ENCODE results near the gene LY86. TPM values are rescaled to one million over a fixed set of nuclear protein-coding genes. Genes with fewer than 3 reads are reported as not detected.

LY86 gene
- total RNA-seq, 2 experiments from 2014 or later: 1.3 to 2.1 TPM

DNA sequence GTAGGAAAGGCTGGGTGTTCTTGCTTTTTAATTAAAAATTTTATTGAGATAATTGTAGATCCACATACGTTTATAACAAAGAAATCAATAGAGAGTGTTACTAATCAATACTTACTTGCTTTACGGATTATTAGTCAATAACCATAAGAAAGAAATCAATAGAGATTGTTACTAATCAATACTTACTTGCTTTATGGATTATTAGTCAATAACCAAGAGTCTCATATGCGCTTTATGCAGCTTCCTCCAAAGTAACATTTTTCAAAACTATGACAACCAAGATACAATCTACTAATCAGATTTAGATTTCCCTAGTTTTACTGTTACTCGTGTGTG lies 31.0 kb upstream of the LY86 start:
- H3K27ac ChIP-seq (ENCODE audit: low read depth in 1 of 2, low read length in 2 of 2): no peak overlapping the region
- Mint-ChIP-seq H3K27ac (no peak overlapping the region), H3K4me1 (ENCODE audit: low read depth) (peaks cover 16% of the 10 kb centered on the region), H3K27me3 (no peaks in the 10 kb centered on the region), H3K36me3 (ENCODE audit: low read depth) (no peaks in the 10 kb centered on the region), H3K4me3 (no peak overlapping the region), H3K9me3 (no peaks in the 10 kb centered on the region)
- H3K27me3 ChIP-seq (ENCODE audit: control insufficient read depth in 1 of 2, insufficient read depth in 2 of 2, low read length in 2 of 2): no peaks in the 10 kb centered on the region
- no peaks in the 10 kb centered on the region for H3K36me3 ChIP-seq (ENCODE audit: insufficient read depth, low read length)
- CTCF ChIA-PET: interaction anchor here (1.0 to 2.0 kb wide), 3 partner anchors 10 to 164 kb away, joined by 3 to 8 read pairs (median 4); no protein-coding TSS in a partner anchor
- POLR2A ChIA-PET: interaction anchor here (1.0 kb wide), 1 partner anchor 53 kb away, joined by 3 read pairs; no protein-coding TSS in a partner anchor
- H3K4me1 ChIP-seq (ENCODE audit: insufficient read depth, low read length): no peaks in the 10 kb centered on the region
- TF ChIP-seq, protein P1, sequence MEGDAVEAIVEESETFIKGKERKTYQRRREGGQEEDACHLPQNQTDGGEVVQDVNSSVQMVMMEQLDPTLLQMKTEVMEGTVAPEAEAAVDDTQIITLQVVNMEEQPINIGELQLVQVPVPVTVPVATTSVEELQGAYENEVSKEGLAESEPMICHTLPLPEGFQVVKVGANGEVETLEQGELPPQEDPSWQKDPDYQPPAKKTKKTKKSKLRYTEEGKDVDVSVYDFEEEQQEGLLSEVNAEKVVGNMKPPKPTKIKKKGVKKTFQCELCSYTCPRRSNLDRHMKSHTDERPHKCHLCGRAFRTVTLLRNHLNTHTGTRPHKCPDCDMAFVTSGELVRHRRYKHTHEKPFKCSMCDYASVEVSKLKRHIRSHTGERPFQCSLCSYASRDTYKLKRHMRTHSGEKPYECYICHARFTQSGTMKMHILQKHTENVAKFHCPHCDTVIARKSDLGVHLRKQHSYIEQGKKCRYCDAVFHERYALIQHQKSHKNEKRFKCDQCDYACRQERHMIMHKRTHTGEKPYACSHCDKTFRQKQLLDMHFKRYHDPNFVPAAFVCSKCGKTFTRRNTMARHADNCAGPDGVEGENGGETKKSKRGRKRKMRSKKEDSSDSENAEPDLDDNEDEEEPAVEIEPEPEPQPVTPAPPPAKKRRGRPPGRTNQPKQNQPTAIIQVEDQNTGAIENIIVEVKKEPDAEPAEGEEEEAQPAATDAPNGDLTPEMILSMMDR (IDR thresholded peaks at IDR 0.05): no peak
- no peak for ATAC-seq (ENCODE audit: poor library complexity)
- no peak overlapping the region for H3K4me3 ChIP-seq (ENCODE audit: low read length)
- intact Hi-C loops (cut with DNase I, micrococcal nuclease): loop anchor here (2.0 to 5.0 kb wide), 3 partner anchors 57 to 685 kb away; no protein-coding TSS in a partner anchor
- DNase-seq: no peak
- no peaks in the 10 kb centered on the region for H3K9me3 ChIP-seq (ENCODE audit: control insufficient read depth in 1 of 2, insufficient read depth in 1 of 2, low read length in 2 of 2)

DNA sequence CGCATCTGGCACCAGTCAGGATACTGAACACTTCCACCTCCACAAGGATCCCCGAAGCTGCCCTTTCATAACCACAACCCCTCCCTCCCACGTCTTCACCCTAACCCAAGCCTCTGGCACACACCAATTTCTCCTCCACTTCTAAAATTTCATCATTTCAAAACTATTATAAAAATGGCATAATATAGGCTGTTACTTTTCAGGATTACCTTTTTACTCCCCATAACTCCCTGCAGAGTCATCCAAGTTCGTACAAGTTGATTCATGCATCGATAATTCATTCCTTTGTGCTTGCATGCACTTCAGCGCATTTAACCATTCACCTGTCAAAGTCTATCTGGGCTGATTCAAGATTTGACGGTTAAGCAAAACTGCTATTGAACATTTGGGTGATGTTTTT lies 30.6 kb upstream of the LY86 start:
- peaks cover 16% of the 10 kb centered on the region for H3K4me1 Mint-ChIP-seq (ENCODE audit: low read depth)
- CTCF ChIA-PET: interaction anchor here (1.1 kb wide), 1 partner anchor 11 kb away, joined by 5 read pairs; no protein-coding TSS in a partner anchor

DNA sequence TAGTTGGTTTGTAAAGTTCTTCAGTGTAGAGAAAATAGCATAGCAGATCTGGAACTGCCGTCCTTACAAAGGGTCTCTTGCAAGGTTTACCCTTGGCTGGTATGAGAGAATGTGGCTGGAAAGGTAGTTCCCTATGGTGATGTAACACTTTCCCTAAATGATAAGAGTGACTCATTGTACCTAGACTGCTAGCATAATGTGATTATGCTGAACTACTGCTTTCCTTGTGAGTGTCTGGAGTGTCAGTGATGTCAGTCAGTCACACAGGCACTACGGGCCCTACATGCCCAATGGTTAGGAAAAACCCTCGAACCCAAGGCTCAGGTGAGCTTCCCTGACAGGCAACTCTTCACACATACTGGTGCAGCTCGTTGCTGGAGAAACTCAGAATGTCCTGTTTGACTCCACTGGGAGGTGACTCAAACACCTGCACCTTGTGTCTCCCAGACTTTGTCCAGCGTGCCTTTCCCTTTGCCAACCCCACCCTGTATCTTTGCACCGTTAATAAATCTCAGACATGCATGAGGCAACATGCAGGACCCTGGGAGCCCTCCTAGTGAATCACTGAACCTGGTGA lies 28.4 kb upstream of the LY86 start:
- ATAC-seq (ENCODE audit: poor library complexity): no peak
- Mint-ChIP-seq H3K27me3 (no peaks in the 10 kb centered on the region), H3K4me1 (ENCODE audit: low read depth) (peaks cover 16% of the 10 kb centered on the region), H3K27ac (no peak overlapping the region), H3K4me3 (no peak overlapping the region), H3K36me3 (ENCODE audit: low read depth) (no peaks in the 10 kb centered on the region), H3K9me3 (no peaks in the 10 kb centered on the region)
- no peaks in the 10 kb centered on the region for H3K27me3 ChIP-seq (ENCODE audit: control insufficient read depth in 1 of 2, insufficient read depth in 2 of 2, low read length in 2 of 2)
- no peak overlapping the region for H3K27ac ChIP-seq (ENCODE audit: low read depth in 1 of 2, low read length in 2 of 2)
- ChIA-PET CTCF (no interaction called here), POLR2A (no interaction called here)
- intact Hi-C loops (cut with DNase I, micrococcal nuclease): loop anchor here in 1 of 2 experiments (5.0 kb wide), 2 partner anchors 117 to 682 kb away; no protein-coding TSS in a partner anchor
- TF ChIP-seq, protein P1 (IDR thresholded peaks at IDR 0.05): no peak
- peaks cover 0 to 4% of the 10 kb centered on the region in 2 experiments for H3K9me3 ChIP-seq (ENCODE audit: control insufficient read depth in 1 of 2, insufficient read depth in 1 of 2, low read length in 2 of 2)
- no peaks in the 10 kb centered on the region for H3K4me1 ChIP-seq (ENCODE audit: insufficient read depth, low read length)
- DNase-seq: no peak
- no peak overlapping the region for H3K4me3 ChIP-seq (ENCODE audit: low read length)
- no peaks in the 10 kb centered on the region for H3K36me3 ChIP-seq (ENCODE audit: insufficient read depth, low read length)

More for the DNA sequence above, 30.6 kb upstream of the LY86 start:
- ATAC-seq (ENCODE audit: poor library complexity): no peak
- Histone ChIP-seq H3K36me3 (ENCODE audit: insufficient read depth, low read length) (no peaks in the 10 kb centered on the region), H3K4me1 (ENCODE audit: insufficient read depth, low read length) (no peaks in the 10 kb centered on the region), H3K27me3 (ENCODE audit: control insufficient read depth in 1 of 2, insufficient read depth in 2 of 2, low read length in 2 of 2) (no peaks in the 10 kb centered on the region), H3K9me3 (ENCODE audit: control insufficient read depth in 1 of 2, insufficient read depth in 1 of 2, low read length in 2 of 2) (no peaks in the 10 kb centered on the region), H3K4me3 (ENCODE audit: low read length) (no peak overlapping the region), H3K27ac (ENCODE audit: low read depth in 1 of 2, low read length in 2 of 2) (no peak overlapping the region)
- no peak overlapping the region for H3K4me3 Mint-ChIP-seq
- POLR2A ChIA-PET: interaction anchor here (0.6 kb wide), 1 partner anchor 120 kb away, joined by 3 read pairs; no protein-coding TSS in a partner anchor
- H3K27me3 Mint-ChIP-seq: no peaks in the 10 kb centered on the region
- TF ChIP-seq, protein P1 (IDR thresholded peaks at IDR 0.05): no peak
- no peaks in the 10 kb centered on the region for H3K36me3 Mint-ChIP-seq (ENCODE audit: low read depth)
- H3K9me3 Mint-ChIP-seq: no peaks in the 10 kb centered on the region
- H3K27ac Mint-ChIP-seq: no peak overlapping the region
- intact Hi-C loops (cut with DNase I, micrococcal nuclease): loop anchor here (2.0 to 5.0 kb wide), 3 partner anchors 57 to 684 kb away; no protein-coding TSS in a partner anchor
- DNase-seq: no peak
